ENCODE measurements around the gene ARL8B. TPM values are rescaled to one million over a fixed set of nuclear protein-coding genes. Genes with fewer than 3 reads are reported as not detected.
"Not testable (repeated sequence)": the region's sequence is repeated elsewhere in the genome, so short reads cannot be mapped to it uniquely, and the experiment has no call there.

ARL8B gene
- total RNA-seq, result 10 to 100 TPM; 40.8 to 51.4 TPM

DNA sequence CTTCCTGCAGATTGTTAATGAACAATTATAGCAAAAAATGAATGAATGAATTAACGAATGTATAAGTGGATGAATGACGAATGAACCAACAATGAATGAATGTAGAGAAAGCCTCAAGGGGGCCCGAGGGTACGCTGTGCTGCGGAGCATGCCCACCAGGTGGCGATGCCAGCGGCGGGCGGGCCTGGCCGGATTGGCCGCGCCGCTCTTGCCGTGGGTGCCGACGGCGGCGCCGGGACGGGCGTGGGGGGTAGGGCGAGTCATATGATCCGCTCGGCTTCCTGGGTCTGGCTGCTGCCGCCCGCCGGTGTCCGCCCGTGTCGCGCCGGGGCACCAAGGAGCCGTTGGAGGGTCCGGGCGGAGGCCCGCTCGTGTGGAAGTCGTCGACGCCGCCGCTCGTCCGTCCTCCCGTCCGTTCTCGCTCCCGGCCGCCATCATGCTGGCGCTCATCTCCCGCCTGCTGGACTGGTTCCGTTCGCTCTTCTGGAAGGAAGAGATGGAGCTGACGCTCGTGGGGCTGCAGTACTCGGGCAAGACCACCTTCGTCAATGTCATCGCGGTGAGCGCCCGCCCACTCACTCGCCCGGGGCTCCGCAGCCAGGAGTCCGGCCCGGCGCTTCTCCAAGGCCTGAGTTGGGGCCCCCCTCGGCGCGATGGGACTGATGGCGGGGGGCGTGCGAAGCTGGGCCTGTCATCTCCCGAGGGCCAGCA lies at the start of gene ARL8B:
TSS of gene ARL8B (plus strand) at position 263 of the 711 bp plus-strand sequence. CDS start at position 437, 174 bp downstream.
- peak; percentile 91 for DNase-seq
- H3K9me3 ChIP-seq, result no peaks in the 10 kb centered on the region
- H3K27me3 ChIP-seq, result no peaks in the 10 kb centered on the region
- intact Hi-C loops (cut with DNase I), result loop anchor here (5.0 kb wide), 1 partner anchor 65 kb away; the partner anchor contains the start of gene EDEM1
- peaks cover 8% of the 10 kb centered on the region for H3K4me1 ChIP-seq
- H3K27ac ChIP-seq, result peak within 1 kb of the TSS; percentile 90
- peak within 1 kb of the TSS; percentile 93 to 98 for H3K9ac ChIP-seq (ENCODE audit: low read depth in 2 of 2, low read length in 2 of 2)
- TF ChIP-seq, protein P1, sequence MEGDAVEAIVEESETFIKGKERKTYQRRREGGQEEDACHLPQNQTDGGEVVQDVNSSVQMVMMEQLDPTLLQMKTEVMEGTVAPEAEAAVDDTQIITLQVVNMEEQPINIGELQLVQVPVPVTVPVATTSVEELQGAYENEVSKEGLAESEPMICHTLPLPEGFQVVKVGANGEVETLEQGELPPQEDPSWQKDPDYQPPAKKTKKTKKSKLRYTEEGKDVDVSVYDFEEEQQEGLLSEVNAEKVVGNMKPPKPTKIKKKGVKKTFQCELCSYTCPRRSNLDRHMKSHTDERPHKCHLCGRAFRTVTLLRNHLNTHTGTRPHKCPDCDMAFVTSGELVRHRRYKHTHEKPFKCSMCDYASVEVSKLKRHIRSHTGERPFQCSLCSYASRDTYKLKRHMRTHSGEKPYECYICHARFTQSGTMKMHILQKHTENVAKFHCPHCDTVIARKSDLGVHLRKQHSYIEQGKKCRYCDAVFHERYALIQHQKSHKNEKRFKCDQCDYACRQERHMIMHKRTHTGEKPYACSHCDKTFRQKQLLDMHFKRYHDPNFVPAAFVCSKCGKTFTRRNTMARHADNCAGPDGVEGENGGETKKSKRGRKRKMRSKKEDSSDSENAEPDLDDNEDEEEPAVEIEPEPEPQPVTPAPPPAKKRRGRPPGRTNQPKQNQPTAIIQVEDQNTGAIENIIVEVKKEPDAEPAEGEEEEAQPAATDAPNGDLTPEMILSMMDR (IDR thresholded peaks at IDR 0.05), result peak; percentile 94
- H3K4me3 ChIP-seq, result peak within 1 kb of the TSS; percentile 100
- H3K36me3 ChIP-seq, result no peaks in the 10 kb centered on the region

DNA sequence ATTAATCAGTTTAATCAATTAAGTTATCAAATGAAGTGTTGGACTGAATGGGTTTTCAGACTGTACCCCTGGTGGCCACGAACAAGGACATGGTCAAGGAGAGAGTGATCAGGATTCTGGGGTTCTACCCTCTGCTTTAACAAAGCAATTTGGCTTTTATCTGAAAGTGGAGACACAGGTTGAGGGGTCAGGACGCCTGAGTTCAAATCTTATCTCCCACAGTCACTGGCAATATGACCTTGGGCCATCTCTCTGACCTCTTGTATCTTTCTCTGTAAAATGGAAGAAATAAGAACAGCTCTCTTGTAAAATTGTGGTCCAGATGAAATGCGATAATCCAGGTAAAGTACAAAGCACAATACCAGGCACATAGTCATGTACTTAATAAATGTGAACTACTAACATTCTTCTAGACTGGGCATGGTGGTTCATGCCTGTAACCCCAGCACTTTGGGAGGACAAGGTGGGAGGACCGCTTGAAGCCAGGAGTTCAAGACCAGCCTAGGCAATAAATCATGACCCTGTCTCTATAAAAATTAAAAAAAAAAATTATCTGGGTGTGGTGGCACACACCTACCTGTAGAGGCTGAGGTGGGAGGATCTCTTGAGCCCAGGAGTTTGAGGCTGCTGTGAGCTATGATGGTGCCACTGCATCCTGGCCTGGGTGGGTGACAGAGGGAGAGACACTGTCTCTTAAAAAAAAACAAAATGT lies 48.6 kb upstream of the ARL8B start:
- intact Hi-C loops (cut with DNase I), result no loop called here
- no peak overlapping the region for H3K4me3 ChIP-seq
- no peak overlapping the region for H3K27ac ChIP-seq
- H3K27me3 ChIP-seq, result no peaks in the 10 kb centered on the region
- no peak for DNase-seq
- H3K9me3 ChIP-seq, result no peaks in the 10 kb centered on the region
- TF ChIP-seq, protein P1 (IDR thresholded peaks at IDR 0.05), result no peak
- no peaks in the 10 kb centered on the region for H3K4me1 ChIP-seq
- H3K36me3 ChIP-seq, result no peaks in the 10 kb centered on the region
- no peak overlapping the region for H3K9ac ChIP-seq (ENCODE audit: low read depth in 2 of 2, low read length in 2 of 2)

DNA sequence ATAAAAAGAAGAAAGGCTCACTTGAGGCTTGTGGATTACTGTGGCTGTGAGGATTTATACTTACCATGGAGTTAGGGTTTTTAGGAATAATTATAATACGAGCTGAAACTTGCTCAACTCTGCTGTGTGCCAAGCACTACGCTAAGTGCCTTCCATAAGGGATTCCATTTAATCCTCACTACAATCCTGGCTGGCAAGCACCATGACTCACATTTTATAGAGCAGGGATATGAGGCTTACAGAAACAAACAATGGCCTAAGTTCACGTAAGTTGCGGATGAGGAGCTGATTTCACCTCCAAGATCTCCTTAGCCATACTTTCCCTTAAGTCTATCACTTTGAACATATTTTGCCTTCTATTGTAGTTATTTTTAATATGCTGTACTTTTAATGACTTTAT lies 43.9 kb upstream of the ARL8B start:
- Histone ChIP-seq H3K27me3 (no peaks in the 10 kb centered on the region), H3K4me3 (no peak overlapping the region), H3K27ac (no peak overlapping the region), H3K9me3 (no peaks in the 10 kb centered on the region), H3K9ac (ENCODE audit: low read depth in 2 of 2, low read length in 2 of 2) (no peak overlapping the region), H3K4me1 (no peaks in the 10 kb centered on the region), H3K36me3 (no peaks in the 10 kb centered on the region)
- intact Hi-C loops (cut with DNase I), result no loop called here
- no peak for DNase-seq
- TF ChIP-seq, protein P1 (IDR thresholded peaks at IDR 0.05), result no peak

DNA sequence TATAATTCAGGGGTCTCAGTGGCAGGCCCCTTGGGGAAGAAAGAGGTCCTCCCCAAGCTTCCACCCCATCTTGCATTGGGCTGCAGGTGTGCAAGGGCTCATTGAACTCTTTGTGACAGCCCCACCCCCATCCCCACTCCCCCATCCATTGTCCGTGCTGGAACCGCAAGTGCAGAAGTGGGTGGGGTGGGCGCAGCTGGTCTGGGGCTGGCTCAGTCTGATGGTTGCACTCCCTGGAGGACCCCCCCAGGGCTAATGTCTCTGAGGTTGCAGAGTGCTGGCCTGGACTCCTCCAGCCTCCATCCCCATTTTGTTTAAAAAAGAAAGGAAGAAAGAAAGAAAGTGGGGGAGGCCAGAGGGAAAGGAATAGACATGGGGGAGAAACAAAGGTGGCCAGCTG lies 42.3 kb upstream of the ARL8B start:
- H3K4me1 ChIP-seq, result no peaks in the 10 kb centered on the region
- no peaks in the 10 kb centered on the region for H3K36me3 ChIP-seq
- TF ChIP-seq, protein P1 (IDR thresholded peaks at IDR 0.05), result no peak
- no peak for DNase-seq
- intact Hi-C loops (cut with DNase I), result no loop called here
- no peak overlapping the region for H3K27ac ChIP-seq
- no peak overlapping the region for H3K9ac ChIP-seq (ENCODE audit: low read depth in 2 of 2, low read length in 2 of 2)
- no peak overlapping the region for H3K4me3 ChIP-seq
- H3K9me3 ChIP-seq, result no peaks in the 10 kb centered on the region
- H3K27me3 ChIP-seq, result no peaks in the 10 kb centered on the region

DNA sequence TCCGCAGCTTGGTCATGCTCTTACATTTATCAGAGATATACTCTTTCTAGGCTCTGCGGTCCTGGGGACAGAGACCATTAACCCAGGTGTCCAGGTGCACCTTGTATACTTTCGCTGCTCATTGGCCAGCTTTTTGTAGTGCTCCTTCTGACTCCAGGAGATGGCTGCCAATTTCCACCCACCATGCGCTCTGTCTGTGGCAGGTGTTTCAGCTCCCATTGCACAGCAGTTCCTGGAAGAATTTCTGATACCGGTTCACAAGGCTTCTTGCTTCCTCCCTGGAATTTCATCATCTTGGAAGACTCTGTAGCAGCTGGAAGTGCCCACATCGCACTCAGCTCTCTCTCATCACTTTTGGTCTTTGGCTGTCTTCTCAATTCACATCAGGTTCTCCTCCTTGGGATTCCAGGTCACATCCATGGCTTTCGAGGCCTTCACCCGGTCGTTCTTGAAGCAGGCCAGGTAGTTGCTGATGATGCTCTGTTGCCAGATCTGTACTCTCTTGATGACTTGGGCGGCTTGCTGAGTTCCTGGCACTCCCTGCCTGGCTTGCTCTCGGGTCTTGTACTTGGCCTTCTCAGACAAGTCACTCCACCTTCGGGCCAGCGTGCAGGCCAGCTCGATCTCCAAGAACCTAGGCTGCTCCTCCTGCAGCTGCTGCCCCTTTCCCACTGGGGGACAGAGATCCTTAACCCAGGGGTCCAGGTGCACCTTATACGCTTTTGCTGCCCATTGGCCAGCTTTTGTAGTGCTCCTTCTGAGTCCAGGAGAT lies 41.1 kb upstream of the ARL8B start:
- Histone ChIP-seq H3K36me3 (no peaks in the 10 kb centered on the region), H3K9me3 (no peaks in the 10 kb centered on the region), H3K4me3 (no peak overlapping the region), H3K27me3 (no peaks in the 10 kb centered on the region), H3K9ac (ENCODE audit: low read depth in 2 of 2, low read length in 2 of 2) (no peak overlapping the region), H3K4me1 (no peaks in the 10 kb centered on the region), H3K27ac (no peak overlapping the region)
- intact Hi-C loops (cut with DNase I), result no loop called here
- no peak for DNase-seq
- TF ChIP-seq, protein P1 (IDR thresholded peaks at IDR 0.05), result no peak

DNA sequence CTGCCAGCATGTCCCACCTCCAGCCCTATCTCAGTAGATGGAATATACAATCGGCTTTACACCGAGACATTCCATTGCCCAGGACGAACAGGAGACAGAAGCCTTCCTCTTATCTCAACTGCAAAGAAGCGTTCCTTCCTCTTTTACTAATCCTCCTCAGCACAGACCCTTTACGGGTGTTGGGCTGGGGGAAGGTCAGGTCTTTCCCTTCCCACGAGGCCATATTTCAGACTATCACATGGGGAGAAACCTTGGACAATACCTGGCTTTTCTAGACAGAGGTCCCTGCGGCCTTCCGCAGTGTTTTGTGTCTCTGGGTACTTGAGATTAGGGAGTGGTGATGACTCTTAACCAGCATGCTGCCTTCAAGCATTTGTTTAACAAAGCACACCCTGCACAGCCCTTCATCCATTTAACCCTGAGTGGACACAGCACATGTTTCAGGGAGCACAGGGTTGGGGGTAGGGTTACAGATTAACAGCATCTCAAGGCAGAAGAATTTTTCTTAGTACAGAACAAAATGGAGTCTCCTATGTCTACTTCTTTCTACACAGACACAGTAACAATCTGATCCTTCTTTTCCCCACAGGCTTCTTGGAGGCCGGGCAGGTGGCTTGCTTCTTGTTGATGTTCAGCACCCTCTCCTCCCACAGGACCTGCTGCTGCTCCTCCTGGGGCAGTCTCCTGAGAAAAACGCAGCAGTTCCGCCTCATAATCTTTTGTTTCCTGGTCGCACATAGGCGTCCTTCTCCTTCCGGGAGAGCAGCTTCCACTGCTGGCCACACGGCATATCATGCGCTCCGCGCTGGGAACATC lies 39.9 kb upstream of the ARL8B start:
- not testable (repeated sequence) for DNase-seq

More for the DNA sequence above, 39.9 kb upstream of the ARL8B start:
- H3K9me3 ChIP-seq; H3K27ac ChIP-seq; H3K9ac ChIP-seq (ENCODE audit: low read depth in 2 of 2, low read length in 2 of 2); H3K36me3 ChIP-seq; H3K4me3 ChIP-seq; H3K27me3 ChIP-seq; intact Hi-C loops (cut with DNase I); H3K4me1 ChIP-seq: not testable (repeated sequence)
